Transverse colon (tissue), 4 donors: ENCODE measurements around the gene KIAA1217.

Experiments used
- CTCF ChIP-seq, 5 experiments: fragments of 200-600 bp in 3 of 5; fragments of 450-650 bp in 2 of 5; sonication (generic) in 3 of 5; IDR thresholded peaks; 1 replicate in 2 of 5; 2 replicates in 3 of 5; pipeline ENCODE4 v1.5.1; 2016 to 2017; ENCODE audit warnings: antibody characterized with exemption in 5 of 5, inconsistent platforms in 3 of 5, mild to moderate bottlenecking in 2 of 5, moderate library complexity in 1 of 5
- EP300 ChIP-seq: sonication (generic); formaldehyde crosslinking; IDR thresholded peaks from one replicate; pipeline ENCODE4 v1.6.1; 2017; ENCODE audit warnings: antibody characterized with exemption, low read depth
- POLR2A ChIP-seq: fragments of 450-650 bp; IDR thresholded peaks from one replicate; pipeline ENCODE4 v1.6.1; 2016; ENCODE audit warnings: antibody characterized with exemption, mild to moderate bottlenecking, moderate library complexity
- POLR2AphosphoS5 ChIP-seq, 3 donors: sonication (generic); formaldehyde crosslinking; IDR thresholded peaks; one replicate each; pipeline ENCODE4 v1.6.1; 2016; ENCODE audit warnings: antibody characterized with exemption in 3 of 3

GRCh38 chr10:24434961-24435360, 226.0 kb downstream of the KIAA1217 start:
- TF ChIP-seq POLR2AphosphoS5 (IDR thresholded peaks at IDR 0.05) (no peak), CTCF (IDR thresholded peaks at IDR 0.05) (no peak), POLR2A (no peak), EP300 (no peak)
